Esophagus squamous epithelium (tissue), 5 donors: ENCODE measurements around the gene CRTAC1. TPM values are rescaled to one million over a fixed set of nuclear protein-coding genes. Genes with fewer than 3 reads are reported as not detected.

ENCODE experiments used
- DNase-seq: peaks from one replicate; lab custom pipeline; 2025; lab: John Stamatoyannopoulos, UW
- H3K27ac ChIP-seq, 4 donors: fragments of 200-600 bp; sonication (generic); one replicate each; pipeline ENCODE4 v1.5.1; 2016 to 2019; ENCODE audit warnings: mild to moderate bottlenecking in 1 of 4
- H3K27me3 ChIP-seq, 4 donors: fragments of 200-600 bp; sonication (generic); 1 replicate in 3 of 4; 2 replicates in 1 of 4; pipeline versions ENCODE4 v1.5.1 to v1.6.0; 2017 to 2021; ENCODE audit warnings: antibody characterized with exemption in 1 of 4
- H3K36me3 ChIP-seq, 3 donors: fragments of 200-600 bp; sonication (generic); one replicate each; pipeline ENCODE4 v1.5.1; 2016 to 2019
- H3K4me1 ChIP-seq, 3 donors: fragments of 200-600 bp; sonication (generic); one replicate each; pipeline ENCODE4 v1.5.1; 2017 to 2019
- H3K4me3 ChIP-seq, 4 donors: fragments of 200-600 bp; sonication (generic); 1 replicate in 3 of 4; 2 replicates in 1 of 4; pipeline ENCODE4 v1.5.1; 2016 to 2019; ENCODE audit warnings: mild to moderate bottlenecking in 2 of 4, moderate library complexity in 1 of 4
- H3K9me3 ChIP-seq, 3 donors: fragments of 200-600 bp; sonication (generic); one replicate each; pipeline ENCODE4 v1.5.1; 2016 to 2019
- POLR2A ChIP-seq, 4 donors: fragments of 450-650 bp; IDR thresholded peaks; one replicate each; pipeline ENCODE4 v1.6.1; 2017; ENCODE audit warnings: antibody characterized with exemption in 4 of 4, mild to moderate bottlenecking in 4 of 4, moderate library complexity in 3 of 4
- whole genome bisulfite sequencing, 2 donors: methylation state at CpG; one replicate each; pipeline ENCODE4 v1.1.5; 2018; 5-methylcytosine and 5-hydroxymethylcytosine counted together
- intact Hi-C: fragments of 100-400 bp; cut with DNase I; formaldehyde crosslinking; loops from one replicate; pipeline ENCODE4 v1.15.0; 2022
- total RNA-seq, 4 donors: library from RNA; depleted of rRNA; stranded (reverse); fragments of >200 nt; gene quantifications; one replicate each; pipeline ENCODE4 v1.1.0, GENCODE V29; 2016
- TF ChIP-seq, protein P1 (sequence below), 6 experiments: fragments of 450-650 bp in 4 of 6; fragments of 200-600 bp in 2 of 6; sonication (generic) in 2 of 6; IDR thresholded peaks; one replicate each; pipeline ENCODE4 v1.5.1; 2016 to 2019; ENCODE audit warnings: antibody characterized with exemption in 6 of 6, mild to moderate bottlenecking in 4 of 6, moderate library complexity in 4 of 6
- donor health status: DM: yes; HTN: yes; CAD: no.

The CRTAC1 gene
- total RNA-seq, 4 donors from 2014 or later, result 0.22 to 10.7 (median 2.5) TPM

DNA sequence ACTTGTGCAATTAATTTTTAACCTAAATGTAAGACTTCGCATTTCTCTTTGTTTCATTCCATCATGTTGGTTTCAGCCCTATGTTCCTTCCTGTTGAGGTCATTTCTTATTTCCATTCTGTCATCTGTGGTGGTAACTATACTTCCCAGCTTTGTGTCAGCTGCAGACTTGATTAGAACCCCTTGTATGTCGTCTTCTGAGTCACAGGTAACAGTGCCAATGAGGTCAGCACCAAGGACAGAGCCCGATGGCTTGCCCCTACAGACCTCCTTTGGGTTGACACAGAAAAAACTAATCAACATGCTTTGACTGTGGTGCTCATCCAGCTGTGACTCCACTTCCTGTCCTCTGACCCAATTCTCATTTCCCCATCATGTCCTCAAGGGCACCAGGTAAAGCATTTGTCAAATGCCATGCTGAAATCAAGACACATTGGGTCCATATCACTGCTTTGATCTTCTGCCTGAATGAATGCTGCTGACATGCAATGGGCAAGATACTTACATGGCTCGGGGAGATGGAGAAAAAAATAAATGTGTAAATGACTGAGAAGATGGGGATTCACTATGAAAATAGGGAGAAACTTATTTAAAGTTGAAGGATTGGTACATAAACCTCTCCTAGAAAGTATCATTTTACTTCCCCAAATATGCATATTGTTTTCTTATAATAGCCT is 25.6 kb upstream of the CRTAC1 start:
- Histone ChIP-seq H3K9me3 (no peaks in the 10 kb centered on the region), H3K4me1 (no peaks in the 10 kb centered on the region), H3K36me3 (no peaks in the 10 kb centered on the region), H3K27ac (no peak overlapping the region), H3K27me3 (peaks cover 0 to 92% (median 0%) of the 10 kb centered on the region in 4 donors), H3K4me3 (no peak overlapping the region)
- intact Hi-C loops, result no loop called here
- 42 to 45% methylated on average over 4 of the region's 4 CpGs for WGBS, 2 donors
- TF ChIP-seq, protein P1, sequence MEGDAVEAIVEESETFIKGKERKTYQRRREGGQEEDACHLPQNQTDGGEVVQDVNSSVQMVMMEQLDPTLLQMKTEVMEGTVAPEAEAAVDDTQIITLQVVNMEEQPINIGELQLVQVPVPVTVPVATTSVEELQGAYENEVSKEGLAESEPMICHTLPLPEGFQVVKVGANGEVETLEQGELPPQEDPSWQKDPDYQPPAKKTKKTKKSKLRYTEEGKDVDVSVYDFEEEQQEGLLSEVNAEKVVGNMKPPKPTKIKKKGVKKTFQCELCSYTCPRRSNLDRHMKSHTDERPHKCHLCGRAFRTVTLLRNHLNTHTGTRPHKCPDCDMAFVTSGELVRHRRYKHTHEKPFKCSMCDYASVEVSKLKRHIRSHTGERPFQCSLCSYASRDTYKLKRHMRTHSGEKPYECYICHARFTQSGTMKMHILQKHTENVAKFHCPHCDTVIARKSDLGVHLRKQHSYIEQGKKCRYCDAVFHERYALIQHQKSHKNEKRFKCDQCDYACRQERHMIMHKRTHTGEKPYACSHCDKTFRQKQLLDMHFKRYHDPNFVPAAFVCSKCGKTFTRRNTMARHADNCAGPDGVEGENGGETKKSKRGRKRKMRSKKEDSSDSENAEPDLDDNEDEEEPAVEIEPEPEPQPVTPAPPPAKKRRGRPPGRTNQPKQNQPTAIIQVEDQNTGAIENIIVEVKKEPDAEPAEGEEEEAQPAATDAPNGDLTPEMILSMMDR (IDR thresholded peaks at IDR 0.05), result no peak
- no peak for TF ChIP-seq POLR2A (IDR thresholded peaks at IDR 0.05)
- DNase-seq, result no peak

DNA sequence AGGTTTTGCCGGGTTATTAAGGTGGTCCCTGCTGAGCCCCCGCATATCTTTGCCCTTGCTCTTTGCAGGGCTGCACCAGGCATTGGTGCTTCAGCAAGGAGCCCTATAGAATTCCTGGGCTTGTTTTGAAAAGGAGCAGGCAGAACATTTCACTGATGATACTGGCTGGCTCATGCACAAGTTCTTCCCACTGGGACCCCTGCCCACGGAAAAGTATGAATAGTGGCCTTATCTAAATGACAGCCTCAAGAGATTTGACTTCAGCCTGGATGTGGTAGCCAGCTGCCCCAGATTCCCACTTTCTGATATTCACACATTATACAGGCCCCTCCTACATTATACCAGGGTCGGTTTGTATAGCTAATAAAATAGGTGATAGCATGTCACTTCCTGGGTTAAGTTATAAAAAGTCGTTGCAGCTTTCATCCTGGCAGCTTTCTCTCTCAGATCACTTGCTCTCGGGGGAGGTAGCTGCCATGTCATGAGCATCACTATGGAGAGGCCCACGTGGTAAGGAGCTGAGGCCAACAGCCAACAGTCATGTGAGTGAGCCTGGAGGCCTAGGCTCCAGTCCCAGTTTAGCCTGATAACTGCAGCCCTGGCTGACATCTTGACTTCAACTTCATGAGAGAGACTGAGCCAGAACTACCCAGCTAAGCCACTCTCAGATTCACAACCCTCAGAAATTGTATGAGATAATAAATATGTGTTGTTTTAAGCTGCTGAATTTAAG is 16.8 kb upstream of the CRTAC1 start:
- no peak for DNase-seq
- Histone ChIP-seq H3K4me1 (no peaks in the 10 kb centered on the region), H3K4me3 (no peak overlapping the region), H3K9me3 (no peaks in the 10 kb centered on the region), H3K36me3 (no peaks in the 10 kb centered on the region), H3K27me3 (peaks cover 0 to 47% (median 0%) of the 10 kb centered on the region in 4 donors), H3K27ac (no peak overlapping the region)
- 50 to 60% methylated on average over 6 of the region's 7 CpGs for WGBS, 2 donors
- intact Hi-C loops, result no loop called here
- no peak for TF ChIP-seq POLR2A (IDR thresholded peaks at IDR 0.05)

DNA sequence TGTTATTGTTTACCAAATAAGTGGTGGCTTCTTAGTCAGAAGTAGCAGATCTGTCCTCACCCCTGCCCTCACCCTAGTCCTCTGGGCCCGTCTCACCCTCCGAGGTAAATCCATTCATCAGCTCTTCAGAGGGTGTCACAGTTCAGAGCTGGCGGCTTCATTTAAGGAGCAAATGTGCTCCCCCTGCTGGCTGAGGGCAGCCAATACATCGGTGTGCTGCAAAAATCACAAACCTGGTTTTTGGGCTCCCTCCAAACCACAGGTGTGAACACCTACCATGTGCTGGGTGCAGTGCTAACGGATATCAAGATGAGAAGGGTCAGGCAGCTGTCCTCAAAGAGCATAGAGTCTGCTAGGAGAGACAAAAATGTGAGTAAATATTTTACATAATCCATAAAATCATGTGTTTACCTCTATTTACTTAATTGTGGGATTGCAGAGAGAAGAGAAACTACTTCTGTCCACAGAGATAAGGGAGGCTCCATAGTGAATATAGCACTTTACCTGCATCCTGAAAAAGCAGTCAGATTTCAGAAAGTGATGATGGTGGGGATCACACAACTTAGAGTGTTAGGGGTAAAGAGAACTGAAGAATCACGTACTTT is 15.5 kb upstream of the CRTAC1 start:
- Histone ChIP-seq H3K4me1 (no peaks in the 10 kb centered on the region), H3K4me3 (no peak overlapping the region), H3K27me3 (peaks cover 0 to 47% (median 0%) of the 10 kb centered on the region in 4 donors), H3K9me3 (no peaks in the 10 kb centered on the region), H3K36me3 (no peaks in the 10 kb centered on the region), H3K27ac (no peak overlapping the region)
- 27 to 30% methylated on average over 3 to 5 of the region's 6 CpGs for WGBS, 2 donors
- intact Hi-C loops, result no loop called here
- TF ChIP-seq, protein P1 (IDR thresholded peaks at IDR 0.05), result peak; percentile 53 to 89 (median 78)
- no peak for TF ChIP-seq POLR2A (IDR thresholded peaks at IDR 0.05)
- no peak for DNase-seq

DNA sequence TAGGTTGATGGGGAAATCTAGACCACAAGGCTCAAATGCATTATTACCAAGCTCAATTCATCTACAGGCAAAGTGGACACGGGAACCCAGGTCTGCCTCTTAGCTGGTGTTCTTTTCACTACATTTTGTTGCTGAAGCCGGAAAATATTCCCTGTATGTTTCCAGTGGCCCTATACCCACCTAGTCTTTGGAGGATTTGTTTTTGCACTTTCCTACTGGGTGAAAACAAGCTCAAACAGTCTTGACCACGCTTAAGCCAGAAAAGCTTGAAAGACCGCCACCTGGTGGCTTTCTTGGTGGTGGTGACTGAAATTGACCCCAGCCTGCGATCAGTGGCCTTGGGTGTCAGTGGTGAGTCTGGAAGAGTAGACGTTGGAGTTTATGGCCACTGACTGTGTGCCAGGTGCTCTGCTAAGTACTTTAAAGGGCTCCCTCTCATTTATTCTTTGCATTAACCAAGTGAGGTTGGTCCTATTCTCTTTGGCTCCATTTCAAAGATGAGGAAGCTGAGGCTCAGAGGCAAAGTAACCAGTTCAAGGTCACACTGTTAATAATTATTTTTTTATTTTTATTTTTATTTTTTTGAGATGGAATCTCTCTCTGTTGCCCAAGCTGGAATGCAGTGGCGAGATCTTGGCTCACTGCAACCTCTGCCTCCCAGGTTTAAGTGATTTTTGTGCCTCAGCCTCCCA is 11.1 kb upstream of the CRTAC1 start:
- no peaks in the 10 kb centered on the region for H3K9me3 ChIP-seq
- intact Hi-C loops, result loop anchor here (5.0 kb wide), 1 partner anchor 129 kb away; no protein-coding TSS in a partner anchor
- H3K4me3 ChIP-seq, result no peak overlapping the region
- H3K27me3 ChIP-seq, result peaks cover 0 to 91% (median 0%) of the 10 kb centered on the region in 4 donors
- TF ChIP-seq, protein P1 (IDR thresholded peaks at IDR 0.05), result peak; percentile 40 to 70 (median 60)
- TF ChIP-seq POLR2A (IDR thresholded peaks at IDR 0.05), result no peak
- 20 to 21% methylated on average over 6 to 7 of the region's 7 CpGs for WGBS, 2 donors
- no peaks in the 10 kb centered on the region for H3K36me3 ChIP-seq
- no peak overlapping the region for H3K27ac ChIP-seq
- no peaks in the 10 kb centered on the region for H3K4me1 ChIP-seq
- no peak for DNase-seq

DNA sequence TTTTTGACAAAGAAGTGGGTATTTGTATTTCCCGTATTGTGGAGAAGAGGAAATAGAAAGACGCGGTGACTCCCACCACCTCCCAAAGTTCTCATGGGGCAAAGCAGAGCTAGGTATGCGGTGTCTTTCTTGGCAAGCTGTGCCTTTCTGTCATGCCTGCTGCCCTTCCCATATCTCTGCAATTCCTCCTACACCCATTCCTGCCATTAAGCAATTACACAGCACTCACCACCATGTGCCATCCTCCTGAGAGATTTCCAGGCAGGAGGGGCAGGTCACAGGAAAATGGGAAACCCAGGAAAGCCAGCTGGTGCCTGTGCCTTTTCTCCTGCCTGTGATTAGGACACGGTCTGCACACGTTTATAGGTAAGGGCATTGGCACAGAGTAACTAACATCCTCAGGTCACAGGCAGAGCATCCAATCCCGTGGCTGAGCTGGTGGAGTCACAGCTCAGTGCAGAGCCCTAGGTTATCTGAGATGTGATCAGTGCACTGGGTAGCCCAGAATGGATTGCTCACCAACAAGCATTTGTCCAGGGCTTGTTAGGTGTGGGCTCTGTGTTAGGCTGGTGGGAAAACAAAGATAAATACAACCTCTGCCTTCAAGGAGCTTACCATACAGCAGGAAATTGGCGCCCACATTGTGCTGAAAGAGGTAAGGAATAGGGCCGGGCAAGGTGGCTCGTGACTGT is 9.4 kb upstream of the CRTAC1 start:
- no peaks in the 10 kb centered on the region for H3K36me3 ChIP-seq
- intact Hi-C loops, result loop anchor here (5.0 kb wide), 1 partner anchor 128 kb away; no protein-coding TSS in a partner anchor
- no peaks in the 10 kb centered on the region for H3K9me3 ChIP-seq
- TF ChIP-seq, protein P1 (IDR thresholded peaks at IDR 0.05), result no peak
- TF ChIP-seq POLR2A (IDR thresholded peaks at IDR 0.05), result no peak
- H3K4me1 ChIP-seq, result no peaks in the 10 kb centered on the region
- peaks cover 0 to 99% (median 0%) of the 10 kb centered on the region in 4 donors for H3K27me3 ChIP-seq
- H3K4me3 ChIP-seq, result no peak overlapping the region
- DNase-seq, result no peak
- 70 to 80% methylated on average over 9 to 10 of the region's 10 CpGs for WGBS, 2 donors
- H3K27ac ChIP-seq, result no peak overlapping the region
